Liver (tissue), 9 donors: ENCODE measurements around the gene SLIT3. TPM values are rescaled to one million over a fixed set of nuclear protein-coding genes. Genes with fewer than 3 reads are reported as not detected.

Source experiments
- DNase-seq: peaks from one replicate; pipeline ENCODE4 v3.0.0-alpha.2; 2017; ENCODE audit warnings: low spot score
- H3K27ac ChIP-seq, 2 donors: one replicate each; pipeline ENCODE4 v1.7.0; 2013; ENCODE audit warnings: inconsistent platforms in 2 of 2, low read length in 2 of 2, control low read depth in 1 of 2, low read depth in 1 of 2, mild to moderate bottlenecking in 1 of 2
- H3K27me3 ChIP-seq, 4 donors: one replicate each; pipeline versions ENCODE4 v1.6.1 to v1.7.0; 2013; ENCODE audit warnings: low read length in 3 of 4, inconsistent platforms in 1 of 4, mild to moderate bottlenecking in 1 of 4, moderate library complexity in 1 of 4; ENCODE audit not compliant: control insufficient read depth in 4 of 4, insufficient read depth in 4 of 4
- H3K36me3 ChIP-seq, 4 donors: one replicate each; pipeline versions ENCODE4 v1.6.1 to v1.7.0; 2013; ENCODE audit warnings: low read length in 3 of 4, mild to moderate bottlenecking in 3 of 4, low read depth in 1 of 4, moderate library complexity in 1 of 4; ENCODE audit not compliant: control insufficient read depth in 4 of 4, insufficient read depth in 3 of 4
- H3K4me1 ChIP-seq, 4 donors: one replicate each; pipeline versions ENCODE4 v1.6.1 to v1.7.0; 2013; ENCODE audit warnings: low read length in 3 of 4, mild to moderate bottlenecking in 3 of 4, moderate library complexity in 1 of 4; ENCODE audit not compliant: control insufficient read depth in 4 of 4, insufficient read depth in 4 of 4
- H3K4me3 ChIP-seq, 3 donors: one replicate each; pipeline versions ENCODE4 v1.6.1 to v1.7.0; 2013; ENCODE audit warnings: low read length in 3 of 3, control low read depth in 1 of 3, low read depth in 1 of 3, mild to moderate bottlenecking in 1 of 3
- H3K9ac ChIP-seq, 2 donors: one replicate each; pipeline ENCODE4 v1.7.0; 2013; ENCODE audit warnings: low read length in 2 of 2, mild to moderate bottlenecking in 2 of 2, moderate library complexity in 2 of 2, control low read depth in 1 of 2, low read depth in 1 of 2
- H3K9me3 ChIP-seq, 4 donors: one replicate each; pipeline versions ENCODE4 v1.6.1 to v1.7.0; 2013; ENCODE audit warnings: low read length in 3 of 4; ENCODE audit not compliant: control insufficient read depth in 4 of 4
- EGR1 ChIP-seq, 2 donors: IDR thresholded peaks; 2 replicates each; pipeline ENCODE4 v1.6.1; 2016 to 2018; ENCODE audit warnings: antibody characterized with exemption in 2 of 2, low read depth in 2 of 2
- FOXA1 ChIP-seq: IDR thresholded peaks from 2 replicates; pipeline ENCODE4 v1.6.1; 2016; ENCODE audit warnings: antibody characterized with exemption
- FOXA2 ChIP-seq: IDR thresholded peaks from 2 replicates; pipeline ENCODE4 v1.6.1; 2016; ENCODE audit warnings: antibody characterized with exemption
- GABPA ChIP-seq, 2 donors: IDR thresholded peaks in 1 of 2; conservative IDR thresholded peaks in 1 of 2; 2 replicates each; pipeline ENCODE4 v1.6.1; 2016; ENCODE audit warnings: antibody characterized with exemption in 2 of 2, mild to moderate bottlenecking in 1 of 2, moderate library complexity in 1 of 2
- HNF4A ChIP-seq, 2 donors: conservative IDR thresholded peaks; 2 replicates each; pipeline ENCODE4 v1.6.1; 2016; ENCODE audit warnings: antibody characterized with exemption in 2 of 2, mild to moderate bottlenecking in 2 of 2
- HNF4G ChIP-seq: IDR thresholded peaks from 2 replicates; pipeline ENCODE4 v1.6.1; 2016; ENCODE audit warnings: antibody characterized with exemption
- JUND ChIP-seq, 2 donors: IDR thresholded peaks; 2 replicates each; pipeline ENCODE4 v1.6.1; 2016; ENCODE audit warnings: antibody characterized with exemption in 2 of 2
- NR2F2 ChIP-seq: IDR thresholded peaks from 2 replicates; pipeline ENCODE4 v1.6.1; 2016; ENCODE audit warnings: antibody characterized with exemption
- RAD21 ChIP-seq, 2 donors: IDR thresholded peaks; 2 replicates each; pipeline ENCODE4 v1.6.1; 2016; ENCODE audit warnings: antibody characterized with exemption in 2 of 2, mild to moderate bottlenecking in 2 of 2
- REST ChIP-seq: IDR thresholded peaks from 2 replicates; pipeline ENCODE4 v1.6.1; 2016; ENCODE audit warnings: antibody characterized with exemption, mild to moderate bottlenecking
- RXRA ChIP-seq, 2 donors: IDR thresholded peaks; 2 replicates each; pipeline ENCODE4 v1.6.1; 2017 to 2018; ENCODE audit warnings: antibody characterized with exemption in 2 of 2, mild to moderate bottlenecking in 1 of 2
- SP1 ChIP-seq: IDR thresholded peaks from 2 replicates; pipeline ENCODE4 v1.6.1; 2018; ENCODE audit warnings: antibody characterized with exemption, mild to moderate bottlenecking
- TAF1 ChIP-seq: conservative IDR thresholded peaks from 2 replicates; pipeline ENCODE4 v1.6.1; 2016; ENCODE audit warnings: antibody characterized with exemption, mild to moderate bottlenecking
- YY1 ChIP-seq: IDR thresholded peaks from 2 replicates; pipeline ENCODE4 v1.6.1; 2016; ENCODE audit warnings: antibody characterized with exemption, mild to moderate bottlenecking
- WGBS: extraction: QIAGEN DNeasy Blood & Tissue Kit; methylation state at CpG from one replicate; pipeline ENCODE4 v1.1.7; 2013; 5-methylcytosine and 5-hydroxymethylcytosine counted together
- polyA plus RNA-seq, 2 donors: library from polyadenylated mRNA; stranded (reverse) in 1 of 2; unstranded in 1 of 2; fragments of 200-250 nt in 1 of 2; fragments of >200 nt in 1 of 2; fragmentation: Nextera tagmentation in 1 of 2; extraction: Ambion mirVana in 1 of 2; gene quantifications; one replicate each; pipeline versions ENCODE4 v1.2.1 to v1.2.3, GENCODE V29; 2013 to 2015
- total RNA-seq, 2 donors: library from RNA; depleted of rRNA; stranded (reverse); fragments of >200 nt; gene quantifications; one replicate each; pipeline ENCODE4 v1.2.3, GENCODE V29; 2014
- TF ChIP-seq, protein P1 (sequence below): IDR thresholded peaks from 2 replicates; pipeline ENCODE4 v1.6.1; 2016; ENCODE audit warnings: antibody characterized with exemption
- TF ChIP-seq, protein P2 (sequence below): IDR thresholded peaks from 2 replicates; pipeline ENCODE4 v1.6.1; 2016; ENCODE audit warnings: antibody characterized with exemption
- TF ChIP-seq, protein P3 (sequence below): fragments of 150-350 bp; IDR thresholded peaks from 2 replicates; pipeline ENCODE4 v1.5.1; 2017; ENCODE audit warnings: improper control_type of control experiment, low read depth, low read length; ENCODE audit not compliant: missing input control
- donor health status: healthy.
- donor health status: healthy.
- donor health status: healthy.
- donor health status: healthy.
- donor health status: healthy.

SLIT3 gene
- total and polyA plus RNA-seq, 4 donors: 0.61 to 1.3 (median 0.91) TPM

DNA sequence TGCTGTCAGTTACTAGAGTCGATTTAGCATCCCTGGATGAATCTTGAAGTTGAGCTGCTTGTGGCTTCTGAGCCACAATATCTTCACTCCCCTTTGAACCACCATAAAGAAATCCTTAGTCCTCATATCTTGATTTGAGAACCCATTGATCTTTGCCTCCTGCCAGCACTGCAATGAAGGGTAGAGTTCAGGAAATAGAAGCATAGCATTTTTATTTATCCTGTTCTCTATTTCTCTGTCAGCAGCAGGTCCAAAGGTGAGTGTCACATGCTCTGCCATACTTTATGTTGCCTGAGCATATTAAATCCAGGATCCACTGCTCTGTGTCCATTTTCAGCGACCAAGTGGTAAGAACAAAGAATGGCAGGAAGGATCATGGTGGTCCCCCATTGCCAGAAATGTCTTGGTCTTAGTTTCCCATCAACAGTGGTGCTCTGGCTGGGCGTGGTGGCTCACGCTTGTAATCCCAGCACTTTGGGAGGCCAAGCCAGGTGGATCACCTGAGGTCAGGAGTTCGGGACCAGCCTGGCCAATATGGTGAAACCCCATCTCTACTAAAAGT lies 641.6 kb downstream of the SLIT3 start:
- Histone ChIP-seq H3K36me3 (no peaks in the 10 kb centered on the region), H3K4me1 (peaks cover 0 to 7% (median 0%) of the 10 kb centered on the region in 4 donors), H3K27ac (no peak overlapping the region), H3K27me3 (no peaks in the 10 kb centered on the region), H3K9me3 (no peaks in the 10 kb centered on the region), H3K4me3 (no peak overlapping the region), H3K9ac (no peak overlapping the region)
- DNase-seq: no peak
- TF ChIP-seq RAD21 (IDR thresholded peaks at IDR 0.05) (peak in 1 of 2 donors; percentile 12), SP1 (peak; percentile 54), TAF1 (no peak), RXRA (IDR thresholded peaks at IDR 0.05) (peak in 1 of 2 donors; percentile 47), HNF4A (conservative IDR thresholded peaks at IDR 0.05) (peak; percentile 70 to 75), EGR1 (IDR thresholded peaks at IDR 0.05; ENCODE audit: low read depth in 2 of 2) (no peak)
- 82% methylated on average over 5 of the region's 5 CpGs for WGBS

GRCh38 chr5:168658394-168658793 lies 642.5 kb downstream of the SLIT3 start:
- H3K9me3 ChIP-seq: no peaks in the 10 kb centered on the region
- H3K4me1 ChIP-seq: peaks cover 0 to 7% (median 0%) of the 10 kb centered on the region in 4 donors
- no peak for TF ChIP-seq YY1
- no peak for TF ChIP-seq HNF4A (conservative IDR thresholded peaks at IDR 0.05)
- TF ChIP-seq JUND (IDR thresholded peaks at IDR 0.05): no peak
- TF ChIP-seq HNF4G: no peak
- no peak for TF ChIP-seq SP1
- TF ChIP-seq NR2F2: no peak
- no peak overlapping the region for H3K9ac ChIP-seq
- H3K27me3 ChIP-seq: no peaks in the 10 kb centered on the region
- H3K27ac ChIP-seq: no peak overlapping the region
- DNase-seq: no peak
- H3K36me3 ChIP-seq: no peaks in the 10 kb centered on the region
- no peak overlapping the region for H3K4me3 ChIP-seq
- WGBS: 82% methylated on average over 2 of the region's 2 CpGs

GRCh38 chr5:168656633-168657032 lies 644.3 kb downstream of the SLIT3 start:
- H3K36me3 ChIP-seq: no peaks in the 10 kb centered on the region
- H3K4me3 ChIP-seq: no peak overlapping the region
- no peak overlapping the region for H3K27ac ChIP-seq
- 72% methylated on average over 3 of the region's 3 CpGs for WGBS
- no peaks in the 10 kb centered on the region for H3K27me3 ChIP-seq
- TF ChIP-seq RXRA (IDR thresholded peaks at IDR 0.05) (peak in 1 of 2 donors; percentile 44), JUND (IDR thresholded peaks at IDR 0.05) (no peak)
- H3K9me3 ChIP-seq: no peaks in the 10 kb centered on the region
- no peak for DNase-seq
- H3K9ac ChIP-seq: no peak overlapping the region
- H3K4me1 ChIP-seq: peaks cover 0 to 7% (median 0%) of the 10 kb centered on the region in 4 donors

DNA sequence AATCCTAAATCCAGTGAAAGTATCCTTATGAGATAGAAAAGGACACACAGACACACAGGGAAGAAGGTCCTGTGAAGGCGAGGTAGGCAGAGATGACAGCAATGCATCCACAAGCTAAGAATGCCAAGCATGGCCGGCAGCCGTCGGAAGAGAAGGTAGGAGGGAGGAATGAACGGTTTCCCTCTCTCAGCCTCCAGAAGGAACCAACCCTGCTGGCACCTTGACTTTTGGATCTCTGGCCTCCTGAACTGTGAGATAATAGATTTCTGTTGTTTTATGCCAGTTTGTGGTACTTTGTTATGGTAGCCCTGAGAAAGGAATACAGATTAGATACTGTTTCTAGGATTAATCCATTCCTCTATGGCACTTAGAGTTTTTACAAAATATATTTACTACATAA lies 645.6 kb downstream of the SLIT3 start:
- no peak for DNase-seq
- Histone ChIP-seq H3K36me3 (no peaks in the 10 kb centered on the region), H3K9me3 (no peaks in the 10 kb centered on the region), H3K27ac (no peak overlapping the region), H3K4me1 (peaks cover 0 to 7% (median 0%) of the 10 kb centered on the region in 4 donors), H3K9ac (no peak overlapping the region), H3K4me3 (no peak overlapping the region), H3K27me3 (no peaks in the 10 kb centered on the region)
- WGBS: 96% methylated on average over 5 of the region's 5 CpGs
- TF ChIP-seq, protein P1, sequence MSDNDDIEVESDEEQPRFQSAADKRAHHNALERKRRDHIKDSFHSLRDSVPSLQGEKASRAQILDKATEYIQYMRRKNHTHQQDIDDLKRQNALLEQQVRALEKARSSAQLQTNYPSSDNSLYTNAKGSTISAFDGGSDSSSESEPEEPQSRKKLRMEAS: no peak
- no peak for TF ChIP-seq GABPA (IDR thresholded peaks at IDR 0.05 in 1 of 2, conservative IDR thresholded peaks at IDR 0.05 in 1 of 2)
- TF ChIP-seq HNF4G: no peak
- TF ChIP-seq FOXA2: no peak
- no peak for TF ChIP-seq YY1
- TF ChIP-seq, protein P2, sequence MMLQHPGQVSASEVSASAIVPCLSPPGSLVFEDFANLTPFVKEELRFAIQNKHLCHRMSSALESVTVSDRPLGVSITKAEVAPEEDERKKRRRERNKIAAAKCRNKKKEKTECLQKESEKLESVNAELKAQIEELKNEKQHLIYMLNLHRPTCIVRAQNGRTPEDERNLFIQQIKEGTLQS: no peak
- TF ChIP-seq RXRA (IDR thresholded peaks at IDR 0.05): no peak
- no peak for TF ChIP-seq REST
- TF ChIP-seq HNF4A (conservative IDR thresholded peaks at IDR 0.05): no peak
- TF ChIP-seq EGR1 (IDR thresholded peaks at IDR 0.05; ENCODE audit: low read depth in 2 of 2): no peak
- no peak for TF ChIP-seq JUND (IDR thresholded peaks at IDR 0.05)
- TF ChIP-seq TAF1: no peak
- TF ChIP-seq FOXA1: no peak
- TF ChIP-seq, protein P3, sequence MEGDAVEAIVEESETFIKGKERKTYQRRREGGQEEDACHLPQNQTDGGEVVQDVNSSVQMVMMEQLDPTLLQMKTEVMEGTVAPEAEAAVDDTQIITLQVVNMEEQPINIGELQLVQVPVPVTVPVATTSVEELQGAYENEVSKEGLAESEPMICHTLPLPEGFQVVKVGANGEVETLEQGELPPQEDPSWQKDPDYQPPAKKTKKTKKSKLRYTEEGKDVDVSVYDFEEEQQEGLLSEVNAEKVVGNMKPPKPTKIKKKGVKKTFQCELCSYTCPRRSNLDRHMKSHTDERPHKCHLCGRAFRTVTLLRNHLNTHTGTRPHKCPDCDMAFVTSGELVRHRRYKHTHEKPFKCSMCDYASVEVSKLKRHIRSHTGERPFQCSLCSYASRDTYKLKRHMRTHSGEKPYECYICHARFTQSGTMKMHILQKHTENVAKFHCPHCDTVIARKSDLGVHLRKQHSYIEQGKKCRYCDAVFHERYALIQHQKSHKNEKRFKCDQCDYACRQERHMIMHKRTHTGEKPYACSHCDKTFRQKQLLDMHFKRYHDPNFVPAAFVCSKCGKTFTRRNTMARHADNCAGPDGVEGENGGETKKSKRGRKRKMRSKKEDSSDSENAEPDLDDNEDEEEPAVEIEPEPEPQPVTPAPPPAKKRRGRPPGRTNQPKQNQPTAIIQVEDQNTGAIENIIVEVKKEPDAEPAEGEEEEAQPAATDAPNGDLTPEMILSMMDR: no peak
